Left lung (tissue), 10 donors: ENCODE results near the gene LITAF. TPM values are rescaled to one million over a fixed set of nuclear protein-coding genes. Genes with fewer than 3 reads are reported as not detected.
A peak's percentile ranks its signal among the peaks of the same experiment; 100 is the strongest.

Experiments used
- ATAC-seq: fragments of 200-7000 bp; cut with Tn5 transposase; one replicate; pipeline ENCODE4 v1.9.1; 2020; ENCODE audit warnings: moderate library complexity
- DNase-seq, 4 donors: peaks; one replicate each; pipeline ENCODE4 v3.0.0-alpha.2; 2013 to 2020
- H3K27ac ChIP-seq, 2 donors: fragments of 200-600 bp; sonication (generic) in 1 of 2; one replicate each; pipeline versions ENCODE4 v1.5.0 to v1.8.0; 2020 to 2021
- H3K27me3 ChIP-seq, 2 donors: fragments of 200-600 bp; sonication (generic) in 1 of 2; one replicate each; pipeline versions ENCODE4 v1.5.0 to v1.8.0; 2020 to 2021
- H3K36me3 ChIP-seq, 2 donors: fragments of 200-600 bp; sonication (generic) in 1 of 2; one replicate each; pipeline versions ENCODE4 v1.5.0 to v1.8.0; 2020 to 2021
- H3K4me1 ChIP-seq, 2 donors: fragments of 200-600 bp; one replicate each; pipeline ENCODE4 v1.8.0; 2021
- H3K4me3 ChIP-seq, 2 donors: fragments of 200-600 bp; sonication (generic) in 1 of 2; one replicate each; pipeline versions ENCODE4 v1.5.0 to v1.8.0; 2020 to 2021; ENCODE audit warnings: mild to moderate bottlenecking in 1 of 2
- H3K9me3 ChIP-seq, 2 donors: fragments of 200-600 bp; sonication (generic) in 1 of 2; one replicate each; pipeline versions ENCODE4 v1.5.0 to v1.8.0; 2020 to 2021
- intact Hi-C, 2 donors: fragments of 100-400 bp; cut with DNase I; formaldehyde crosslinking; loops; one replicate each; pipeline versions ENCODE4 v1.11.2 to v1.14.2; 2022
- polyA plus RNA-seq, 6 donors: library from polyadenylated mRNA; unstranded; fragments of 120-200 nt; gene quantifications; one replicate each; pipeline ENCODE4 v1.2.1, GENCODE V29; 2013; ENCODE audit not compliant: insufficient read length in 6 of 6
- total RNA-seq, 2 donors: library from RNA; stranded (reverse); fragmentation: NEBNext Ultra II Directional; extraction: Animal tissue kit (Norgen Biotek cat#: 25700); gene quantifications; one replicate each; pipeline ENCODE4 v1.2.1, GENCODE V29; 2021
- TF ChIP-seq, protein P1 (sequence below), 2 donors: fragments of 200-600 bp; sonication (generic) in 1 of 2; IDR thresholded peaks; one replicate each; pipeline versions ENCODE4 v1.5.0 to v1.8.0; 2021; ENCODE audit warnings: antibody characterized with exemption in 2 of 2
- donor health status: DM: no; HTN: yes; CAD: no.
- donor health status: DM: no; HTN: no; CAD: no.

The LITAF gene
- total and polyA plus RNA-seq, 8 donors, result 117 to 277 (median 125) TPM

DNA sequence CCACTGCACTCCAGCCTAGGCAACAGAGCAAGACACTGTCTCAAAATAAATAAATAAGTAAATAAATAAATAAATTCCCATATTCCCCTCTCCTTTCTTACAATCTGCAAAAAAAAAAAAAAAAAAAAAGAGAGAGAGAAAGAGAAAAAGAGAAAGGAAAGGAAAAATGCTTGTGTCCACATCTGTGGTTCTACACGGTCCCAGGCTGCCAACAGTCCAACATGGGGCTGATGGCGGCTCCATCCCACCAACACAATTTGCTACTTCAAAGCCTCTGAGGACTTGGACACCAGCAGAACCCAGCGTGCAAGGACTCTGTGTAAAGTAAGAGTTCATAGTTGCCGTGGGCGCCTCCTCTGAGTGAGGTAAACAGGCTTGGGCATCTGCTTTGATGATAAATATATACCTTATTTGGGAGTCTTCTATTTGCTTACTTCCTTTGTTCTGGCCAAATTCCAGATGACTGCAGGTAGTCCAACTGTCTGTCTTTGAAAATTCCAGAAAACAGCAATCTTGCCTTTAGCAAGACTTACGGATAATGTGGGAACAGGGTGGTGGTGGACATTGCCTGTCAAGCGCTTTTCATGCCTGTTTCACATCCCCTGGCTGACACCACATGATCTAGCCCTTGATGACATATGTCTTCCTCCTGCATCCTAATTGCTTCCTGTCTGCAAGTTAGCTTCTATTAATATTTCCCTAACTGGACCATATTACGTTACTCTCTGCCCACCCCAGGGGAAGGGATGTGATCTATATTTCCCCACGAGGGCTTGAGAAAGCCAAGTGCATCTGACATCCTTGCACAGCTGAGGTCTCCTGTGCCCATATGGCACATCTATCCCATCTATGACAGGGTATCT, 10.1 kb downstream of the LITAF start:
- Histone ChIP-seq H3K27me3 (no peaks in the 10 kb centered on the region), H3K4me1 (peaks cover 8 to 96% of the 10 kb centered on the region in 2 donors), H3K36me3 (peaks cover 0 to 38% of the 10 kb centered on the region in 2 donors), H3K9me3 (no peaks in the 10 kb centered on the region), H3K4me3 (no peak overlapping the region), H3K27ac (peak overlapping the region in 1 of 2 donors; percentile 37)
- intact Hi-C loops, result no loop called here
- ATAC-seq (peak; percentile 67), DNase-seq (peak in 1 of 4 donors; percentile 35)
- TF ChIP-seq, protein P1, sequence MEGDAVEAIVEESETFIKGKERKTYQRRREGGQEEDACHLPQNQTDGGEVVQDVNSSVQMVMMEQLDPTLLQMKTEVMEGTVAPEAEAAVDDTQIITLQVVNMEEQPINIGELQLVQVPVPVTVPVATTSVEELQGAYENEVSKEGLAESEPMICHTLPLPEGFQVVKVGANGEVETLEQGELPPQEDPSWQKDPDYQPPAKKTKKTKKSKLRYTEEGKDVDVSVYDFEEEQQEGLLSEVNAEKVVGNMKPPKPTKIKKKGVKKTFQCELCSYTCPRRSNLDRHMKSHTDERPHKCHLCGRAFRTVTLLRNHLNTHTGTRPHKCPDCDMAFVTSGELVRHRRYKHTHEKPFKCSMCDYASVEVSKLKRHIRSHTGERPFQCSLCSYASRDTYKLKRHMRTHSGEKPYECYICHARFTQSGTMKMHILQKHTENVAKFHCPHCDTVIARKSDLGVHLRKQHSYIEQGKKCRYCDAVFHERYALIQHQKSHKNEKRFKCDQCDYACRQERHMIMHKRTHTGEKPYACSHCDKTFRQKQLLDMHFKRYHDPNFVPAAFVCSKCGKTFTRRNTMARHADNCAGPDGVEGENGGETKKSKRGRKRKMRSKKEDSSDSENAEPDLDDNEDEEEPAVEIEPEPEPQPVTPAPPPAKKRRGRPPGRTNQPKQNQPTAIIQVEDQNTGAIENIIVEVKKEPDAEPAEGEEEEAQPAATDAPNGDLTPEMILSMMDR (IDR thresholded peaks at IDR 0.05), result no peak

- TF ChIP-seq, protein P1 (IDR thresholded peaks at IDR 0.05), result no peak
- ATAC-seq, result no peak
- peak in 1 of 4 donors; percentile 41 for DNase-seq
- no peak overlapping the region for H3K4me3 ChIP-seq
- H3K4me1 ChIP-seq, result peaks cover 4 to 96% of the 10 kb centered on the region in 2 donors
- no peaks in the 10 kb centered on the region for H3K27me3 ChIP-seq
- no peaks in the 10 kb centered on the region for H3K9me3 ChIP-seq
- intact Hi-C loops, result no loop called here
- no peak overlapping the region for H3K27ac ChIP-seq
- H3K36me3 ChIP-seq, result peaks cover 0 to 45% of the 10 kb centered on the region in 2 donors
Measured at GRCh38 chr16:11575223-11575589, 11.5 kb downstream of the LITAF start.

GRCh38 chr16:11572301-11572995, 14.3 kb downstream of the LITAF start:
- DNase-seq (peak in 1 of 4 donors; percentile 27), ATAC-seq (no peak)
- Histone ChIP-seq H3K27me3 (no peaks in the 10 kb centered on the region), H3K4me1 (peaks cover 4 to 87% of the 10 kb centered on the region in 2 donors), H3K9me3 (no peaks in the 10 kb centered on the region), H3K27ac (no peak overlapping the region), H3K36me3 (peaks cover 0 to 63% of the 10 kb centered on the region in 2 donors), H3K4me3 (no peak overlapping the region)
- TF ChIP-seq, protein P1 (IDR thresholded peaks at IDR 0.05), result no peak
- intact Hi-C loops, result no loop called here

DNA sequence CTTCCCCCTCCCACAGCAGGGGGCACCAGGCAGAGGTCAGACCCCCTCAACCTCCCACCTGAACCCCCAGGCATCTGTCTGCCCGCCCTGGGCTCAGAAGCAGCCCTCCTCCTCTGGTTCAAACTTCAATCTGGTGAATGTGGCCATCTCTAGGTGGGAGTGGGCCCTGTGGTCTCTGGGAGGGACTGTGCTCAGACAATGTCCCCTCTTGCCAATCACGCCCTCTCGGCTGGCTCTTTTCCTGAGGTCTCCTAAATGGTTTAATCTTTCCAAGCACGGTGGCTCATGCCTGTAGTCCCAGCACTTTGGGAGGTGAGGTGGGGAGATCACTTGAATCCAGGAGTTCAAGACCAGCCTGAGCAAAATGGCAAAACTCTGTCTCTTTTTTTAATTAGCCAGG, 15.2 kb downstream of the LITAF start:
- Histone ChIP-seq H3K9me3 (no peaks in the 10 kb centered on the region), H3K4me3 (no peak overlapping the region), H3K27ac (peak overlapping the region in 1 of 2 donors; percentile 33), H3K4me1 (peaks cover 0 to 78% of the 10 kb centered on the region in 2 donors), H3K36me3 (peaks cover 0 to 71% of the 10 kb centered on the region in 2 donors), H3K27me3 (no peaks in the 10 kb centered on the region)
- peak in 1 of 4 donors; percentile 46 for DNase-seq
- ATAC-seq, result no peak
- intact Hi-C loops, result no loop called here
- TF ChIP-seq, protein P1 (IDR thresholded peaks at IDR 0.05), result no peak

- Histone ChIP-seq H3K36me3 (peaks cover 0 to 77% of the 10 kb centered on the region in 2 donors), H3K4me1 (peaks cover 0 to 72% of the 10 kb centered on the region in 2 donors), H3K4me3 (no peak overlapping the region), H3K9me3 (no peaks in the 10 kb centered on the region), H3K27ac (no peak overlapping the region), H3K27me3 (no peaks in the 10 kb centered on the region)
- DNase-seq (no peak), ATAC-seq (no peak)
- intact Hi-C loops, result no loop called here
- TF ChIP-seq, protein P1 (IDR thresholded peaks at IDR 0.05), result no peak
Measured at GRCh38 chr16:11570806-11571205, 15.9 kb downstream of the LITAF start.
